Measurements from ENCODE around the gene MGMT. TPM values are rescaled to one million over a fixed set of nuclear protein-coding genes. Genes with fewer than 3 reads are reported as not detected.

The MGMT gene
- total and polyA plus RNA-seq, 2 donors (not counting 3 experiments of a cell fraction or from before 2014, with no cell fraction given) = 15.0 to 15.2 TPM

- Histone ChIP-seq H3K79me2 (ENCODE audit: control insufficient read depth, insufficient read depth, low read length) (no peaks in the 10 kb centered on the region), H3K4me2 (ENCODE audit: insufficient read depth, low read length) (no peak overlapping the region), H3K27me3 (ENCODE audit: control insufficient read depth in 2 of 2, insufficient read depth in 2 of 2, low read length in 2 of 2) (no peaks in the 10 kb centered on the region), H3K4me1 (ENCODE audit: control insufficient read depth, extremely low read depth, insufficient read depth, low read length) (no peaks in the 10 kb centered on the region), H3K9me1 (replicated peaks; ENCODE audit: control insufficient read depth, extremely low read depth, insufficient read depth, low read length) (no peaks in the 10 kb centered on the region), H3K9me3 (replicated peaks; ENCODE audit: control insufficient read depth, insufficient read depth, low read length) (no peaks in the 10 kb centered on the region), H3K36me3 (ENCODE audit: control insufficient read depth in 2 of 2, extremely low read depth in 1 of 2, insufficient read depth in 2 of 2, low read length in 2 of 2) (no peaks in the 10 kb centered on the region), H2AFZ (ENCODE audit: low read depth, low read length) (no peak overlapping the region), H3K4me3 (replicated peaks in 1 of 3; ENCODE audit: insufficient read depth in 1 of 3, low read depth in 1 of 3, low read length in 3 of 3) (no peak overlapping the region), H3K9ac (replicated peaks; ENCODE audit: extremely low read depth, insufficient read depth, low read length) (no peak overlapping the region), H4K20me1 (replicated peaks; ENCODE audit: control insufficient read depth, extremely low read depth, insufficient read depth, low read length) (no peaks in the 10 kb centered on the region), H3K27ac (ENCODE audit: insufficient read depth, low read depth, low read length) (no peak overlapping the region)
- POLR2A ChIA-PET = no interaction called here
- BruUV-seq (replicated peaks) = no TSS peak
- CTCF ChIA-PET = no interaction called here
- intact Hi-C loops (cut with micrococcal nuclease) = no loop called here
- no peak for DNase-seq (ENCODE audit: low read depth, low spot score)
- TF ChIP-seq POLR2AphosphoS5 (IDR thresholded peaks at IDR 0.05; ENCODE audit: insufficient read depth, low read depth, low read length) = no peak
- TF ChIP-seq, protein P1, sequence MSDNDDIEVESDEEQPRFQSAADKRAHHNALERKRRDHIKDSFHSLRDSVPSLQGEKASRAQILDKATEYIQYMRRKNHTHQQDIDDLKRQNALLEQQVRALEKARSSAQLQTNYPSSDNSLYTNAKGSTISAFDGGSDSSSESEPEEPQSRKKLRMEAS (IDR thresholded peaks at IDR 0.05; ENCODE audit: insufficient read depth, insufficient read length) = no peak
- no peak for TF ChIP-seq EZH2 (IDR thresholded peaks at IDR 0.05; ENCODE audit: borderline replicate concordance, low read depth, low read length, severe bottlenecking)
- no peak for TF ChIP-seq CTCF (IDR thresholded peaks at IDR 0.05; ENCODE audit: extremely low read depth in 1 of 2, insufficient read depth in 1 of 2, low read depth in 1 of 2, low read length in 2 of 2)
- no peak for TF ChIP-seq POLR2A (IDR thresholded peaks at IDR 0.05; ENCODE audit: low read depth, low read length)
- TF ChIP-seq GATA2 (IDR thresholded peaks at IDR 0.05; ENCODE audit: insufficient read depth, insufficient read length, low read depth, low read length) = no peak
- TF ChIP-seq FOS (IDR thresholded peaks at IDR 0.05; ENCODE audit: borderline replicate concordance, insufficient read depth, low read length) = no peak
- TF ChIP-seq MYC (IDR thresholded peaks at IDR 0.05; ENCODE audit: low read depth, low read length) = no peak
- TF ChIP-seq JUN (IDR thresholded peaks at IDR 0.05; ENCODE audit: borderline replicate concordance, insufficient read depth, insufficient read length, low read depth) = no peak
- dilution Hi-C loops (cut with MboI; ENCODE audit: extremely low pct_ligation_motif_present, low sequenced_read_pairs) = no loop called here
- no peak for FAIRE-seq
These were observed 141.6 kb downstream of the MGMT start for GRCh38 chr10:129608653-129609052.
